Gastrocnemius medialis (tissue), 4 donors: Measurements from ENCODE around the gene DNAJC27.

Experiments used
- POLR2A ChIP-seq, 2 donors: fragments of 450-650 bp; IDR thresholded peaks; one replicate each; pipeline ENCODE4 v1.6.1; 2017; ENCODE audit warnings: antibody characterized with exemption in 2 of 2, mild to moderate bottlenecking in 2 of 2, moderate library complexity in 2 of 2
- TF ChIP-seq, protein P1 (sequence below), 5 experiments: fragments of 450-650 bp in 3 of 5; fragments of 200-600 bp in 2 of 5; sonication (generic) in 2 of 5; IDR thresholded peaks in 4 of 5; conservative IDR thresholded peaks in 1 of 5; 1 replicate in 4 of 5; 2 replicates in 1 of 5; pipeline ENCODE4 v1.5.1; 2016 to 2019; ENCODE audit warnings: antibody characterized with exemption in 5 of 5, mild to moderate bottlenecking in 3 of 5, moderate library complexity in 3 of 5

DNA sequence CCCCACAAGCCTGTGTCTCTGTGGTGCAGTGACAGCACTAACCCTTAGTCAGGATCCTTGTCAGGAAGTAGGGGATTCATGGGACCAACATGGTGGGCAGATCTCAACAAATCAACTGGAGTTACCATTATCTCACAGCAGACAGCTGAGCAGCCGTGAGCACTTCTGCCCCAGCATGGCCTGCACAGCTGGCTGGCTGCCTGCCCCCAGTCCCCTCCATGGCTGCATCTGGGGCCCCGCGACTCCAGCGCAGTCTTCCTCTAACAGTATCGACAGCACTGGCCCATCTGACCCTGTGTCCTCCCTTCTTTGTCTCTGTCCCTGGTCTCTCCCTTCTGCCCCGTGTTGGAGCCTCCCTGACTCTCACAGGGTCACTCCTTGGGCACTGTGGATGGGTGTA is 47.0 kb downstream of the DNAJC27 start:
- TF ChIP-seq, protein P1, sequence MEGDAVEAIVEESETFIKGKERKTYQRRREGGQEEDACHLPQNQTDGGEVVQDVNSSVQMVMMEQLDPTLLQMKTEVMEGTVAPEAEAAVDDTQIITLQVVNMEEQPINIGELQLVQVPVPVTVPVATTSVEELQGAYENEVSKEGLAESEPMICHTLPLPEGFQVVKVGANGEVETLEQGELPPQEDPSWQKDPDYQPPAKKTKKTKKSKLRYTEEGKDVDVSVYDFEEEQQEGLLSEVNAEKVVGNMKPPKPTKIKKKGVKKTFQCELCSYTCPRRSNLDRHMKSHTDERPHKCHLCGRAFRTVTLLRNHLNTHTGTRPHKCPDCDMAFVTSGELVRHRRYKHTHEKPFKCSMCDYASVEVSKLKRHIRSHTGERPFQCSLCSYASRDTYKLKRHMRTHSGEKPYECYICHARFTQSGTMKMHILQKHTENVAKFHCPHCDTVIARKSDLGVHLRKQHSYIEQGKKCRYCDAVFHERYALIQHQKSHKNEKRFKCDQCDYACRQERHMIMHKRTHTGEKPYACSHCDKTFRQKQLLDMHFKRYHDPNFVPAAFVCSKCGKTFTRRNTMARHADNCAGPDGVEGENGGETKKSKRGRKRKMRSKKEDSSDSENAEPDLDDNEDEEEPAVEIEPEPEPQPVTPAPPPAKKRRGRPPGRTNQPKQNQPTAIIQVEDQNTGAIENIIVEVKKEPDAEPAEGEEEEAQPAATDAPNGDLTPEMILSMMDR (IDR thresholded peaks at IDR 0.05 in 4 of 5, conservative IDR thresholded peaks at IDR 0.05 in 1 of 5): no peak
- TF ChIP-seq POLR2A (IDR thresholded peaks at IDR 0.05): no peak
